ENCODE data around the gene SELE. TPM values are rescaled to one million over a fixed set of nuclear protein-coding genes. Genes with fewer than 3 reads are reported as not detected.

Gene SELE
- total and polyA plus RNA-seq, 2 of the 13 experiments (the other 11 are each of a cell fraction or from before 2014, with no cell fraction given), result 0.04 to 0.09 TPM

- Histone ChIP-seq H2AFZ (ENCODE audit: low read length) (no peak overlapping the region), H3K79me2 (ENCODE audit: insufficient read depth, low read length) (no peaks in the 10 kb centered on the region), H3K9ac (ENCODE audit: insufficient read depth, low read depth, low read length) (no peak overlapping the region), H3K27ac (ENCODE audit: extremely low read length, insufficient read depth, low read length) (no peak overlapping the region), H3K4me1 (ENCODE audit: insufficient read depth, low read length) (peaks cover 10% of the 10 kb centered on the region), H3K27me3 (ENCODE audit: control insufficient read depth in 1 of 2, insufficient read depth in 2 of 2, low read length in 2 of 2) (no peaks in the 10 kb centered on the region), H3K4me3 (replicated peaks in 1 of 3; ENCODE audit: insufficient read depth in 1 of 3, low read depth in 2 of 3, low read length in 3 of 3) (no peak overlapping the region), H3K4me2 (ENCODE audit: low read depth, low read length) (no peak overlapping the region), H3K9me3 (ENCODE audit: low read length) (no peaks in the 10 kb centered on the region), H3K36me3 (replicated peaks in 1 of 2; ENCODE audit: control insufficient read depth in 1 of 2, insufficient read depth in 2 of 2, low read length in 2 of 2) (no peaks in the 10 kb centered on the region), H4K20me1 (ENCODE audit: insufficient read depth, low read length) (no peaks in the 10 kb centered on the region)
- FAIRE-seq (no peak), ATAC-seq (no peak), DNase-seq (ENCODE audit: low spot score) (no peak)
- BruUV-seq (replicated peaks), result no TSS peak
- ChIA-PET POLR2A (no interaction called here), CTCF (ENCODE audit: low intra/inter-chr PET ratio, low total read pairs) (no interaction called here)
- in situ Hi-C loops (cut with HindIII; ENCODE audit: extremely low pct_ligation_motif_present, low pct_unique_long_range_greater_than_20kb), result loop anchor here (5.0 kb wide), 1 partner anchor 106 kb away; no protein-coding TSS in a partner anchor
- WGBS (ENCODE audit: low lambda C conversion rate), result 28% methylated on average over 3 of the region's 3 CpGs
- intact Hi-C loops (cut with micrococcal nuclease; ENCODE audit: unreplicated experiment), result no loop called here
- TF ChIP-seq ZNF3 (CRISPR knock-in tag; IDR thresholded peaks at IDR 0.05) (no peak), RFX3 (CRISPR knock-in tag; IDR thresholded peaks at IDR 0.05) (no peak)
These were observed 25.2 kb downstream of the SELE start for GRCh38 chr1:169708647-169709046.

DNA sequence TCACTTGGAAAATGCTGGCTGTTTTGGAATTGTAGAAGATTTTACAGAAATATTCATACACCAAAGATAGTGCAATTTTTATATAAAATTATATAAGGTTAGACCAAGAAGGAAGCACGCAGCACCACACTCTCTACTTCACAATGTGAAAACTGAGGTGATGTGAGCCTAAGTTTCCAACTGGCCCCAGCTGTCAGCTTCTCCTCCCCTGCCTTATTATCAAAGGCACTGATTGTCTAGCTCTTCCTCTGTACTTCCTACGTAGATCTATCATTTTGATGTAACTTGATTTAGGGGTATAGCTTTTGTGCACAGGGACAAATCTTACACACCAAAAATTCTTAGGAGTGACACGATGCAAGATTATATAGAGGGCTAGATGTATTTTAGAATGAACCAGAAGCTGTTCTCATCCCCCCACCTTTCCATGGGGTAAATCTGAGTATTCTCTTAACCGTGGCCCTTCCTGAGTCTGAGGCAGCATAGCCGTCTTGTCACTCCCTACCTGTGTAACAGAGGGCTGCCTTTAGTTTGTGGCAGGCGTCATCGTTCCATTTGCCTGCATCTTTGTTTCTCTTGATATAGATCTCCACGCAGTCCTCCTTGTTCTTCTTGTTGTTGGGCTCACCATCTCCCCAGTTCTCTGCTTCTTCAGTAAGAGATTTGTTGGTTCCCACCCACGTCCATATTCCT, 25.8 kb downstream of the SELE start:
- no peaks in the 10 kb centered on the region for H3K79me2 ChIP-seq (ENCODE audit: insufficient read depth, low read length)
- no peak for TF ChIP-seq HOXA9 (CRISPR knock-in tag; IDR thresholded peaks at IDR 0.05; ENCODE audit: borderline replicate concordance)
- TF ChIP-seq, protein P1, sequence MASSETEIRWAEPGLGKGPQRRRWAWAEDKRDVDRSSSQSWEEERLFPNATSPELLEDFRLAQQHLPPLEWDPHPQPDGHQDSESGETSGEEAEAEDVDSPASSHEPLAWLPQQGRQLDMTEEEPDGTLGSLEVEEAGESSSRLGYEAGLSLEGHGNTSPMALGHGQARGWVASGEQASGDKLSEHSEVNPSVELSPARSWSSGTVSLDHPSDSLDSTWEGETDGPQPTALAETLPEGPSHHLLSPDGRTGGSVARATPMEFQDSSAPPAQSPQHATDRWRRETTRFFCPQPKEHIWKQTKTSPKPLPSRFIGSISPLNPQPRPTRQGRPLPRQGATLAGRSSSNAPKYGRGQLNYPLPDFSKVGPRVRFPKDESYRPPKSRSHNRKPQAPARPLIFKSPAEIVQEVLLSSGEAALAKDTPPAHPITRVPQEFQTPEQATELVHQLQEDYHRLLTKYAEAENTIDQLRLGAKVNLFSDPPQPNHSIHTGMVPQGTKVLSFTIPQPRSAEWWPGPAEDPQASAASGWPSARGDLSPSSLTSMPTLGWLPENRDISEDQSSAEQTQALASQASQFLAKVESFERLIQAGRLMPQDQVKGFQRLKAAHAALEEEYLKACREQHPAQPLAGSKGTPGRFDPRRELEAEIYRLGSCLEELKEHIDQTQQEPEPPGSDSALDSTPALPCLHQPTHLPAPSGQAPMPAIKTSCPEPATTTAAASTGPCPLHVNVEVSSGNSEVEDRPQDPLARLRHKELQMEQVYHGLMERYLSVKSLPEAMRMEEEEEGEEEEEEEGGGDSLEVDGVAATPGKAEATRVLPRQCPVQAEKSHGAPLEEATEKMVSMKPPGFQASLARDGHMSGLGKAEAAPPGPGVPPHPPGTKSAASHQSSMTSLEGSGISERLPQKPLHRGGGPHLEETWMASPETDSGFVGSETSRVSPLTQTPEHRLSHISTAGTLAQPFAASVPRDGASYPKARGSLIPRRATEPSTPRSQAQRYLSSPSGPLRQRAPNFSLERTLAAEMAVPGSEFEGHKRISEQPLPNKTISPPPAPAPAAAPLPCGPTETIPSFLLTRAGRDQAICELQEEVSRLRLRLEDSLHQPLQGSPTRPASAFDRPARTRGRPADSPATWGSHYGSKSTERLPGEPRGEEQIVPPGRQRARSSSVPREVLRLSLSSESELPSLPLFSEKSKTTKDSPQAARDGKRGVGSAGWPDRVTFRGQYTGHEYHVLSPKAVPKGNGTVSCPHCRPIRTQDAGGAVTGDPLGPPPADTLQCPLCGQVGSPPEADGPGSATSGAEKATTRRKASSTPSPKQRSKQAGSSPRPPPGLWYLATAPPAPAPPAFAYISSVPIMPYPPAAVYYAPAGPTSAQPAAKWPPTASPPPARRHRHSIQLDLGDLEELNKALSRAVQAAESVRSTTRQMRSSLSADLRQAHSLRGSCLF (CRISPR knock-in tag; IDR thresholded peaks at IDR 0.05; ENCODE audit: borderline replicate concordance), result no peak
- no peak for ATAC-seq
- no peaks in the 10 kb centered on the region for H3K36me3 ChIP-seq (replicated peaks in 1 of 2; ENCODE audit: control insufficient read depth in 1 of 2, insufficient read depth in 2 of 2, low read length in 2 of 2)
- H2AFZ ChIP-seq (ENCODE audit: low read length), result no peak overlapping the region
- no peaks in the 10 kb centered on the region for H3K27me3 ChIP-seq (ENCODE audit: control insufficient read depth in 1 of 2, insufficient read depth in 2 of 2, low read length in 2 of 2)
- no peaks in the 10 kb centered on the region for H4K20me1 ChIP-seq (ENCODE audit: insufficient read depth, low read length)
- in situ Hi-C loops (cut with HindIII; ENCODE audit: extremely low pct_ligation_motif_present, low pct_unique_long_range_greater_than_20kb) (loop anchor here (5.0 kb wide), 1 partner anchor 106 kb away; no protein-coding TSS in a partner anchor), intact Hi-C loops (cut with micrococcal nuclease; ENCODE audit: unreplicated experiment) (no loop called here)
- ChIA-PET POLR2A (no interaction called here), CTCF (ENCODE audit: low intra/inter-chr PET ratio, low total read pairs) (no interaction called here)
- peaks cover 10% of the 10 kb centered on the region for H3K4me1 ChIP-seq (ENCODE audit: insufficient read depth, low read length)
- no peak overlapping the region for H3K4me3 ChIP-seq (replicated peaks in 1 of 3; ENCODE audit: insufficient read depth in 1 of 3, low read depth in 2 of 3, low read length in 3 of 3)
- FAIRE-seq, result no peak
- no peak for DNase-seq (ENCODE audit: low spot score)
- 23% methylated on average over 9 of the region's 9 CpGs for WGBS (ENCODE audit: low lambda C conversion rate)
- H3K4me2 ChIP-seq (ENCODE audit: low read depth, low read length), result no peak overlapping the region
- no TSS peak for BruUV-seq (replicated peaks)
- no peak overlapping the region for H3K27ac ChIP-seq (ENCODE audit: extremely low read length, insufficient read depth, low read length)
- no peak overlapping the region for H3K9ac ChIP-seq (ENCODE audit: insufficient read depth, low read depth, low read length)
- H3K9me3 ChIP-seq (ENCODE audit: low read length), result no peaks in the 10 kb centered on the region

All from HepG2 (cell line).